SK-N-SH (cell line): ENCODE data around the gene ENDOD1. TPM values are rescaled to one million over a fixed set of nuclear protein-coding genes. Genes with fewer than 3 reads are reported as not detected.

ENCODE experiments used
- CTCF ChIA-PET: fragments of 300-600, 350-600 bp; formaldehyde crosslinking; extraction: SDS; loops from one replicate; lab custom pipeline; 2021; lab: Yijun Ruan, JAX
- POLR2A ChIA-PET: fragments of 350-600 bp; sonication (Branson Sonifier 250); formaldehyde crosslinking; extraction: SDS; loops from one replicate; lab custom pipeline; 2020; ENCODE audit warnings: antibody characterized with exemption, inconsistent platforms; lab: Yijun Ruan, JAX
- DNase-seq: peaks from one replicate; pipeline ENCODE4 v3.0.0; 2012
- H2AFZ ChIP-seq: fragments of 200-600 bp; sonication (generic); 2 replicates; pipeline ENCODE4 v1.8.1; 2016; ENCODE audit warnings: antibody characterized with exemption, mild to moderate bottlenecking, low read depth
- H3F3A ChIP-seq: fragments of 200-600 bp; sonication (generic); replicated peaks from 2 replicates; pipeline ENCODE3; 2016; ENCODE audit warnings: antibody characterized with exemption, mild to moderate bottlenecking; ENCODE audit not compliant: insufficient read depth
- H3K27ac ChIP-seq, 2 experiments: fragments of 200-500 bp in 1 of 2; fragments of 200-600 bp in 1 of 2; sonication (Bioruptor generic) in 1 of 2; sonication (generic), shearing (Covaris generic) in 1 of 2; 2 replicates each; pipeline versions ENCODE4 v1.5.1 to v1.6.1; 2014 to 2016; ENCODE audit warnings: low read depth in 2 of 2, inconsistent platforms in 1 of 2, low read length in 1 of 2, mild to moderate bottlenecking in 1 of 2, mixed read lengths in 1 of 2
- H3K27me3 ChIP-seq: fragments of 200-600 bp; sonication (generic), shearing (Covaris generic); 2 replicates; pipeline ENCODE4 v1.6.1; 2016; ENCODE audit warnings: mixed run types; ENCODE audit not compliant: insufficient read depth
- H3K36me3 ChIP-seq, 2 experiments: fragments of 200-500 bp in 1 of 2; fragments of 200-600 bp in 1 of 2; sonication (Bioruptor generic) in 1 of 2; sonication (generic) in 1 of 2; replicated peaks in 1 of 2; 2 replicates each; pipeline versions ENCODE3 to v1.5.1; 2014 to 2016; ENCODE audit warnings: low read length in 1 of 2, mild to moderate bottlenecking in 1 of 2; ENCODE audit not compliant: insufficient read depth in 2 of 2, control insufficient read depth in 1 of 2
- H3K4me1 ChIP-seq, 2 experiments: fragments of 200-500 bp in 1 of 2; fragments of 200-600 bp in 1 of 2; sonication (Bioruptor generic) in 1 of 2; sonication (generic), shearing (Covaris generic) in 1 of 2; 2 replicates each; pipeline versions ENCODE4 v1.5.1 to v1.6.1; 2014 to 2016; ENCODE audit warnings: low read depth in 1 of 2, low read length in 1 of 2, mixed run types in 1 of 2; ENCODE audit not compliant: insufficient read depth in 2 of 2, control insufficient read depth in 1 of 2
- H3K4me2 ChIP-seq: fragments of 200-600 bp; sonication (generic), shearing (Covaris generic); 2 replicates; pipeline ENCODE4 v1.6.1; 2017; ENCODE audit warnings: mixed run types
- H3K4me3 ChIP-seq, 2 experiments: fragments of 200-500 bp in 1 of 2; fragments of 200-600 bp in 1 of 2; sonication (Bioruptor generic) in 1 of 2; sonication (generic), shearing (Covaris generic) in 1 of 2; 2 replicates each; pipeline versions ENCODE4 v1.5.1 to v1.8.1; 2014 to 2016; ENCODE audit warnings: low read depth in 2 of 2, inconsistent platforms in 1 of 2, low read length in 1 of 2, mild to moderate bottlenecking in 1 of 2, mixed read lengths in 1 of 2, moderate library complexity in 1 of 2
- H3K79me2 ChIP-seq: fragments of 200-600 bp; sonication (generic); 2 replicates; pipeline ENCODE4 v1.8.1; 2017; ENCODE audit warnings: mild to moderate bottlenecking; ENCODE audit not compliant: insufficient read depth
- H3K9ac ChIP-seq: fragments of 200-600 bp; sonication (generic); 2 replicates; pipeline ENCODE4 v1.6.1; 2017; ENCODE audit warnings: mixed run types
- H3K9me2 ChIP-seq: fragments of 200-600 bp; sonication (generic); 2 replicates; pipeline ENCODE4 v1.6.1; 2017; ENCODE audit warnings: mixed run types
- H3K9me3 ChIP-seq: fragments of 200-600 bp; sonication (generic); 2 replicates; pipeline ENCODE4 v1.6.1; 2017; ENCODE audit warnings: mixed run types, mild to moderate bottlenecking, moderate library complexity
- H4K20me1 ChIP-seq: fragments of 200-600 bp; sonication (generic); 2 replicates; pipeline ENCODE4 v1.6.1; 2017; ENCODE audit warnings: mild to moderate bottlenecking, mixed run types; ENCODE audit not compliant: insufficient read depth
- CTCF ChIP-seq: fragments of 200-600 bp; sonication (generic); IDR thresholded peaks from 2 replicates; pipeline ENCODE4 v1.6.1; 2017; ENCODE audit warnings: antibody characterized with exemption, mild to moderate bottlenecking, moderate library complexity
- EP300 ChIP-seq, 2 experiments: IDR thresholded peaks; 2 replicates each; pipeline versions ENCODE4 v1.4.0 to v1.6.1; 2012; ENCODE audit warnings: borderline replicate concordance in 1 of 2, low read depth in 1 of 2, low read length in 1 of 2
- FOSL2 ChIP-seq: IDR thresholded peaks from 2 replicates; pipeline ENCODE4 v1.4.0; 2012; ENCODE audit warnings: low read depth, mild to moderate bottlenecking, moderate library complexity, borderline replicate concordance
- FOXJ3 ChIP-seq: sonication (generic); formaldehyde crosslinking; IDR thresholded peaks from 2 replicates; pipeline ENCODE4 v1.5.1; 2020; ENCODE audit warnings: mild to moderate bottlenecking, missing genetic modification reagents
- FOXM1 ChIP-seq: IDR thresholded peaks from 2 replicates; pipeline ENCODE4 v1.4.0; 2012; ENCODE audit warnings: low read depth, mild to moderate bottlenecking
- MXI1 ChIP-seq: IDR thresholded peaks from 2 replicates; pipeline ENCODE4 v1.6.1; 2012; ENCODE audit warnings: mild to moderate bottlenecking, low read depth, low read length, improper control_type of control experiment
- NFIC ChIP-seq: IDR thresholded peaks from 2 replicates; pipeline ENCODE4 v1.4.0; 2012; ENCODE audit warnings: borderline replicate concordance
- NRF1 ChIP-seq: IDR thresholded peaks from 2 replicates; pipeline ENCODE4 v1.6.1; 2012; ENCODE audit warnings: low read depth, mild to moderate bottlenecking, low read length
- RAD21 ChIP-seq: IDR thresholded peaks from 2 replicates; pipeline ENCODE4 v1.6.1; 2012; ENCODE audit warnings: mild to moderate bottlenecking, low read length
- RCOR1 ChIP-seq: fragments of 150-350 bp; IDR thresholded peaks from 2 replicates; pipeline ENCODE4 v1.6.1; 2017; ENCODE audit warnings: antibody characterized with exemption, low read length
- SIN3A ChIP-seq: IDR thresholded peaks from 2 replicates; pipeline ENCODE4 v1.6.1; 2012; ENCODE audit warnings: low read depth, mild to moderate bottlenecking, low read length, moderate library complexity, borderline replicate concordance
- TCF12 ChIP-seq: IDR thresholded peaks from 2 replicates; pipeline ENCODE4 v1.4.0; 2012
- TEAD4 ChIP-seq: IDR thresholded peaks from 2 replicates; pipeline ENCODE4 v1.4.0; 2012; ENCODE audit warnings: mild to moderate bottlenecking, borderline replicate concordance; ENCODE audit not compliant: insufficient read depth
- ZBTB33 ChIP-seq: IDR thresholded peaks from 2 replicates; pipeline ENCODE4 v1.4.0; 2012; ENCODE audit warnings: low read depth, borderline replicate concordance
- whole genome bisulfite sequencing: methylation state at CpG from one replicate; pipeline ENCODE4 v1.1.6; 2017; ENCODE audit warnings: low lambda C conversion rate; 5-methylcytosine and 5-hydroxymethylcytosine counted together
- polyA plus RNA-seq, 3 experiments: library from polyadenylated mRNA; depleted of rRNA; stranded (reverse); fragments of >200 nt; gene quantifications; 2 replicates each; pipeline ENCODE4 v1.2.3, GENCODE V29; 2012
- TF ChIP-seq, protein P1 (sequence below): IDR thresholded peaks from 2 replicates; pipeline ENCODE4 v1.4.0; 2012; ENCODE audit warnings: low read depth

Gene ENDOD1
- polyA plus RNA-seq, 1 of the 3 experiments (the other 2 are of a cell fraction) = 15.0 TPM

DNA sequence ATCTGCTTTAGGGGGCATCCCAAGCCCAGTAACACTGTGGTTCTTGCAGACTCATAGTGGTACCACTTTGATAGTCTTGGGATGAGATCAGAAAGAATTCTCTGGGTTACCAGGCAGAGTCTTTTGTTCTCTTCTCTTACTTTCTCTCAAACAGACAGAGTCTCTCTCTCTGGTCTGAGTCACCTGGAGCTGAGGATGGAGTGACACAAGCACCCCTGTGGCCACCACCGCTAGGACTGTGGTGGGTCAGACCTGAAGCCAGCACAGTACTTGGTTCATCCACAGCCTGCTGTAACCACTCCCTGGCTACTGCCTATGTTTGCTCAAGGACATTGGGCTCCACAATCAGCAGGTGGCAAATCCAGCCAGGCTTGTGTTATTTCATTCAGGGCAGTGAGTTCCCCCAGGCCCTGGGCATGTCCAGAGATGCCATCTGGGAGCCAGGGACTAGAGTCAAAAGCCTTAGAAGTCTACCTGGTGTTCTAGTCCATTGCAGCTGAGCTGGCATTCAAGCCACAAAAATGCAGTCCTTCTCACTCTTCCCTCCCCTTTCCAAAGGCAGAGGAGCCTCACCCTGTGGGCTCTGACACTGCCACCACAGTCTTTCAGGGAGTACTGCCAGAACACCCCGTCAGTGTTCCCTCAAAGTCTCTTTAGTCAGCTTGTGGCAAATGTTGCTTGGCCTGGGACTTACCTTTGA is 29.9 kb downstream of the ENDOD1 start:
- Histone ChIP-seq H3F3A (no peaks in the 10 kb centered on the region), H3K27ac (no peak overlapping the region), H4K20me1 (no peaks in the 10 kb centered on the region), H3K27me3 (no peaks in the 10 kb centered on the region), H3K4me1 (peaks cover 0 to 4% of the 10 kb centered on the region in 2 experiments; a peak in 1 of 4 replicates), H3K9ac (no peak overlapping the region), H3K9me3 (no peaks in the 10 kb centered on the region), H3K36me3 (no peaks in the 10 kb centered on the region), H3K9me2 (no peaks in the 10 kb centered on the region), H3K4me2 (no peak overlapping the region), H2AFZ (no peak overlapping the region), H3K79me2 (no peaks in the 10 kb centered on the region; the same call in 1 of the 2 replicates), H3K4me3 (no peak overlapping the region)
- DNase-seq = no peak
- TF ChIP-seq RAD21 = no peak
- no peak for TF ChIP-seq TEAD4
- TF ChIP-seq FOXM1 = no peak
- no peak for TF ChIP-seq TCF12
- TF ChIP-seq FOXJ3 (CRISPR knock-in tag) = no peak
- TF ChIP-seq MXI1 = no peak
- TF ChIP-seq EP300 (IDR thresholded peaks at IDR 0.05; ENCODE audit: borderline replicate concordance in 1 of 2, low read depth in 1 of 2, low read length in 1 of 2) = no peak
- no peak for TF ChIP-seq FOSL2
- TF ChIP-seq, protein P1, sequence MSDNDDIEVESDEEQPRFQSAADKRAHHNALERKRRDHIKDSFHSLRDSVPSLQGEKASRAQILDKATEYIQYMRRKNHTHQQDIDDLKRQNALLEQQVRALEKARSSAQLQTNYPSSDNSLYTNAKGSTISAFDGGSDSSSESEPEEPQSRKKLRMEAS = no peak
- TF ChIP-seq ZBTB33 = no peak
- no peak for TF ChIP-seq CTCF
- TF ChIP-seq NRF1 = no peak
- no peak for TF ChIP-seq SIN3A
- no peak for TF ChIP-seq RCOR1
- no peak for TF ChIP-seq NFIC
- CTCF ChIA-PET = interaction anchor here (0.7 to 1.7 kb wide), 2 partner anchors 27 to 849 kb away, joined by 3 read pairs; no protein-coding TSS in a partner anchor
- WGBS = 100% methylated on average over 2 of the region's 2 CpGs
- POLR2A ChIA-PET = no interaction called here
